IMR-90 (cell line): ENCODE data around the gene ELK3. TPM values are rescaled to one million over a fixed set of nuclear protein-coding genes. Genes with fewer than 3 reads are reported as not detected.
A peak's percentile ranks its signal among the peaks of the same experiment; 100 is the strongest.

Experiments used
- ATAC-seq: fragments of 200-7000 bp; cut with Tn5 transposase; 2 replicates; pipeline ENCODE4 v1.9.1; 2020; ENCODE audit warnings: low read depth, mild to moderate bottlenecking, moderate library complexity
- BruUV-seq: library from RNA; stranded (reverse); fragments of 400-500 nt; replicated peaks from 2 replicates; lab custom pipeline; 2021; lab: Mats Ljungman, UMichigan
- CTCF ChIA-PET: fragments of 300-600 bp; formaldehyde crosslinking; extraction: SDS; loops from one replicate; lab custom pipeline; 2021; ENCODE audit warnings: antibody characterized with exemption; lab: Yijun Ruan, JAX
- POLR2A ChIA-PET: fragments of 300-600 bp; sonication (Branson Sonifier 250); formaldehyde crosslinking; loops from one replicate; lab custom pipeline; 2022; ENCODE audit warnings: antibody characterized with exemption; ENCODE audit not compliant: unreplicated experiment; lab: Charles Lee
- DNase-seq: peaks from one replicate; pipeline ENCODE4 v3.0.0; 2013
- H2AFZ ChIP-seq: replicated peaks from 2 replicates; pipeline ENCODE3; 2013; ENCODE audit warnings: low read length, mild to moderate bottlenecking; ENCODE audit not compliant: poor library complexity
- H2AK5ac ChIP-seq: 2 replicates; pipeline ENCODE4 v1.6.1; 2013; ENCODE audit warnings: low read depth, low read length, inconsistent platforms
- H2AK9ac ChIP-seq: replicated peaks from 2 replicates; pipeline ENCODE3; 2013; ENCODE audit warnings: mild to moderate bottlenecking, low read depth, low read length, moderate library complexity; ENCODE audit not compliant: poor library complexity
- H2BK120ac ChIP-seq: 2 replicates; pipeline ENCODE4 v1.6.1; 2013; ENCODE audit warnings: low read depth, low read length, inconsistent platforms
- H2BK15ac ChIP-seq: 3 replicates; pipeline ENCODE4 v1.6.1; 2013; ENCODE audit warnings: low read depth, low read length, inconsistent platforms
- H2BK20ac ChIP-seq: 2 replicates; pipeline ENCODE4 v1.6.1; 2013; ENCODE audit warnings: low read depth, mild to moderate bottlenecking, inconsistent platforms, low read length, moderate library complexity
- H2BK5ac ChIP-seq: 2 replicates; pipeline ENCODE4 v1.6.1; 2013; ENCODE audit warnings: mild to moderate bottlenecking, low read depth, low read length, inconsistent platforms; ENCODE audit not compliant: poor library complexity, severe bottlenecking
- H3K14ac ChIP-seq: replicated peaks from 2 replicates; pipeline ENCODE4 v1.6.1; 2013; ENCODE audit warnings: low read depth, low read length, inconsistent platforms
- H3K18ac ChIP-seq: 2 replicates; pipeline ENCODE4 v1.6.1; 2013; ENCODE audit warnings: low read depth, low read length, control low read depth
- H3K23ac ChIP-seq: 2 replicates; pipeline ENCODE4 v1.6.1; 2013; ENCODE audit warnings: low read depth, low read length, inconsistent platforms
- H3K27ac ChIP-seq: 2 replicates; pipeline ENCODE4 v1.5.1; 2013; ENCODE audit warnings: mild to moderate bottlenecking, control low read depth, low read length; ENCODE audit not compliant: insufficient read depth
- H3K27me3 ChIP-seq: 2 replicates; pipeline ENCODE4 v1.6.1; 2013; ENCODE audit warnings: low read length; ENCODE audit not compliant: control insufficient read depth, insufficient read depth
- H3K36me3 ChIP-seq: 2 replicates; pipeline ENCODE4 v1.6.1; 2013; ENCODE audit warnings: low read length, mixed read lengths; ENCODE audit not compliant: control insufficient read depth, insufficient read depth
- H3K4ac ChIP-seq: 2 replicates; pipeline ENCODE4 v1.6.1; 2013; ENCODE audit warnings: low read depth, low read length, inconsistent platforms
- H3K4me1 ChIP-seq: 2 replicates; pipeline ENCODE4 v1.6.1; 2013; ENCODE audit warnings: low read length, mixed read lengths; ENCODE audit not compliant: control insufficient read depth, insufficient read depth
- H3K4me2 ChIP-seq: 2 replicates; pipeline ENCODE4 v1.6.1; 2013; ENCODE audit warnings: low read depth, mild to moderate bottlenecking, control low read depth, low read length, moderate library complexity
- H3K4me3 ChIP-seq: 2 replicates; pipeline ENCODE4 v1.5.1; 2013; ENCODE audit warnings: low read depth, mild to moderate bottlenecking, control low read depth, low read length, moderate library complexity; ENCODE audit not compliant: insufficient read depth
- H3K56ac ChIP-seq: 2 replicates; pipeline ENCODE4 v1.6.1; 2013; ENCODE audit warnings: low read length, inconsistent platforms; ENCODE audit not compliant: insufficient read depth; ENCODE audit errors: extremely low read depth
- H3K79me1 ChIP-seq, 2 experiments: 2 replicates each; pipeline ENCODE4 v1.6.1; 2013; ENCODE audit warnings: low read length in 2 of 2, inconsistent platforms in 1 of 2, low read depth in 1 of 2
- H3K9ac ChIP-seq: 2 replicates; pipeline ENCODE4 v1.6.1; 2013; ENCODE audit warnings: low read depth, low read length, control low read depth
- H3K9me1 ChIP-seq: 2 replicates; pipeline ENCODE4 v1.6.1; 2013; ENCODE audit warnings: low read length, inconsistent platforms; ENCODE audit not compliant: insufficient read depth
- H3K9me3 ChIP-seq: 2 replicates; pipeline ENCODE4 v1.6.1; 2013; ENCODE audit warnings: low read length; ENCODE audit not compliant: control insufficient read depth, insufficient read depth
- H4K20me1 ChIP-seq: 2 replicates; pipeline ENCODE4 v1.6.1; 2013; ENCODE audit warnings: low read length, inconsistent platforms; ENCODE audit not compliant: insufficient read depth
- H4K5ac ChIP-seq: 2 replicates; pipeline ENCODE4 v1.6.1; 2013; ENCODE audit warnings: mild to moderate bottlenecking, low read depth, low read length, control low read depth
- H4K8ac ChIP-seq, 2 experiments: 2 replicates each; pipeline ENCODE4 v1.6.1; 2013; ENCODE audit warnings: low read depth in 2 of 2, low read length in 2 of 2, control low read depth in 1 of 2, inconsistent platforms in 1 of 2
- H4K91ac ChIP-seq: 2 replicates; pipeline ENCODE4 v1.6.1; 2013; ENCODE audit warnings: low read depth, low read length, inconsistent platforms; ENCODE audit not compliant: insufficient read depth
- MAFK ChIP-seq: IDR thresholded peaks from 2 replicates; pipeline ENCODE4 v1.6.1; 2012; ENCODE audit warnings: low read depth, low read length, improper control_type of control experiment
- NFE2L2 ChIP-seq: fragments of 150-350 bp; IDR thresholded peaks from 2 replicates; pipeline ENCODE4 v1.6.1; 2016; ENCODE audit warnings: low read depth, mild to moderate bottlenecking, low read length
- WGBS, 2 experiments: methylation state at CpG; one replicate each; pipeline versions ENCODE4 v1.1.5 to v1.1.7; 2013; ENCODE audit warnings: missing lambda C conversion rate in 2 of 2; ENCODE audit not compliant: insufficient read length in 1 of 2; ENCODE audit errors: extremely low coverage in 2 of 2; 5-methylcytosine and 5-hydroxymethylcytosine counted together
- dilution Hi-C: fragments of 300-500 bp; cut with HindIII; formaldehyde crosslinking; loops from one replicate; pipeline ENCODE4 v1.14.3; 2018; ENCODE audit warnings: low sequenced_read_pairs; ENCODE audit not compliant: unreplicated experiment
- in situ Hi-C: fragments of 300-500 bp; cut with MboI; formaldehyde crosslinking; loops from 3 replicates; pipeline ENCODE4 v1.14.3; 2019; ENCODE audit warnings: low sequenced_read_pairs, inconsistent platforms, mixed read lengths
- intact Hi-C: fragments of 100-400 bp; cut with micrococcal nuclease; formaldehyde crosslinking; loops from 2 replicates; pipeline ENCODE4 v1.10.0; 2022
- polyA plus RNA-seq, 3 experiments: library from polyadenylated mRNA; depleted of rRNA; stranded (reverse); fragments of >200 nt; gene quantifications; 2 replicates each; pipeline ENCODE4 v1.2.3, GENCODE V29; 2012; ENCODE audit warnings: low replicate concordance in 1 of 3
- total RNA-seq: library from RNA; depleted of rRNA; stranded (reverse); fragments of >200 nt; gene quantifications from 2 replicates; pipeline ENCODE4 v1.2.3, GENCODE V29; 2012

Gene ELK3
- total and polyA plus RNA-seq, 2 of the 4 experiments (the other 2 are of a cell fraction), result 14.5 to 27.5 TPM

DNA sequence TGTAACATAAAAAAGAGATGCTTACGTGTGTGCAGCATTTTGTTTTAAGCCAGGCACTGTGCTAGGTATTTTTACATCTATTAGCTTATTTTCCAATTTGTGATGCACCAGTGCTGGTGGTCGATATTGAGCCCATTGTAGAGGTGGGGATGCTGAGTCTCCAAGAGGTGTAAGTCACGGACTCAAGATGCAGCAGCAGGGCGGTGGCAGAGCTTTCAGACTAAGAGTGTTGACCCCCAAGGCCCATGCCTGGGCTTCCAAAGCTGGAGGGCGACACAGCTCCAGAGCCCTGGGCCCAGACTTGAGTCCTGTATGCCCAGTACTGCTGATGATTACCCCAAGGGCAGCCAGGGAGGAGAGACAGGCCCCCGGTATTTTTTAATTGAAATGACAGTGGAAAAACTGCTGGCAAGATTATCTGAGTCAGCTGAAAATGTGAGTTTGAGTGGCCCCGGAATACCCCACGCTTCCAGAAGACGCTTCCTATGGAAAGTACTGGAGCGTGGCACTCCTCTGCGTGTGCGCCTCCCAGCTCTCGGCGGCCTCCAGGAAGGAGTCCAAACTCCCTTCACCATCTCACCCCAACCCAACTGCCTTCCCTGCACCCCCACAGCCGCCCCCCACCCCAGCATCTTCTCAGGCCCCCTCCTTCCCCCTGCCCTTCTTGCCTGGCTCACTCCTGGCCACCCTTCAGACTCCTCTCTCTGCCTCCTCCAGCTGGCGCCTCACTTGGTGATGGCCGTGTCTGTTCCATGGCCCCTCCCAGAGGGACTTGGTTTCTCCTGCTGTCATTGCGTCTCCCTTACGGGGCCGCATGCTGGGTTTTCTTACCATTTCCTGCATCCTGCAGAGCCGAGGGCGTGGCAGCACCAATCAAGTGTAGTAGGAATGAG, 40.7 kb downstream of the ELK3 start:
- H3K27ac ChIP-seq, result peak overlapping the region; percentile 54; the same call in 1 of the 2 replicates
- DNase-seq (no peak), ATAC-seq (no peak)
- H3K23ac ChIP-seq, result no peak overlapping the region
- peaks cover 56 to 92% of the 10 kb centered on the region in 2 experiments for H3K79me1 ChIP-seq
- no peak overlapping the region for H2AK9ac ChIP-seq
- ChIA-PET CTCF (no interaction called here), POLR2A (no interaction called here)
- peak overlapping the region; percentile 25; the same call in 1 of the 2 replicates for H2BK120ac ChIP-seq
- H3K4ac ChIP-seq, result peak overlapping the region; percentile 57
- H2BK5ac ChIP-seq, result peak overlapping the region; percentile 10
- H4K20me1 ChIP-seq, result peaks cover 74% of the 10 kb centered on the region
- 97% methylated on average over 11 of the region's 22 CpGs; no CpG with 5 or more reads in 1 of the 2 experiments for WGBS, 2 experiments
- no peak overlapping the region; the same call in 1 of the 2 replicates for H3K4me2 ChIP-seq
- H3K18ac ChIP-seq, result no peak overlapping the region
- 0 out of 3 replicates have a peak overlapping the region, but pooled peaks have one; percentile 46 for H2BK15ac ChIP-seq
- H2BK20ac ChIP-seq, result peak overlapping the region; percentile 38; the same call in 1 of the 2 replicates
- H2AFZ ChIP-seq, result no peak overlapping the region
- H3K4me3 ChIP-seq, result no peak overlapping the region
- peak overlapping the region in 1 of 2 experiments; percentile 22; a peak in 2 of 4 replicates for H4K8ac ChIP-seq
- BruUV-seq, result no TSS peak
- H2AK5ac ChIP-seq, result peak overlapping the region; percentile 68; the same call in 1 of the 2 replicates
- H3K27me3 ChIP-seq, result no peaks in the 10 kb centered on the region
- H3K36me3 ChIP-seq, result peaks cover 3% of the 10 kb centered on the region
- dilution Hi-C loops (no loop called here), intact Hi-C loops (no loop called here), in situ Hi-C loops (no loop called here)
- TF ChIP-seq MAFK, result peak; percentile 64
- TF ChIP-seq NFE2L2, result no peak
- H4K5ac ChIP-seq, result peak overlapping the region; percentile 44; the same call in 1 of the 2 replicates
- no peak overlapping the region for H3K9ac ChIP-seq
- H3K4me1 ChIP-seq, result peaks cover 40% of the 10 kb centered on the region
- no peak overlapping the region; the same call in 1 of the 2 replicates for H4K91ac ChIP-seq
- H3K9me3 ChIP-seq, result no peaks in the 10 kb centered on the region
- 0 out of 2 replicates have a peak overlapping the region, but pooled peaks have one; percentile 62 for H3K14ac ChIP-seq
- peaks cover 40% of the 10 kb centered on the region for H3K9me1 ChIP-seq
- H3K56ac ChIP-seq, result no peak overlapping the region
